RKO (cell line): Measurements from ENCODE around the gene ACTN4.

Source experiments
- DNase-seq: peaks from one replicate; pipeline ENCODE4 v3.0.0-alpha.2; 2016; ENCODE audit warnings: low spot score

Gene ACTN4

DNA sequence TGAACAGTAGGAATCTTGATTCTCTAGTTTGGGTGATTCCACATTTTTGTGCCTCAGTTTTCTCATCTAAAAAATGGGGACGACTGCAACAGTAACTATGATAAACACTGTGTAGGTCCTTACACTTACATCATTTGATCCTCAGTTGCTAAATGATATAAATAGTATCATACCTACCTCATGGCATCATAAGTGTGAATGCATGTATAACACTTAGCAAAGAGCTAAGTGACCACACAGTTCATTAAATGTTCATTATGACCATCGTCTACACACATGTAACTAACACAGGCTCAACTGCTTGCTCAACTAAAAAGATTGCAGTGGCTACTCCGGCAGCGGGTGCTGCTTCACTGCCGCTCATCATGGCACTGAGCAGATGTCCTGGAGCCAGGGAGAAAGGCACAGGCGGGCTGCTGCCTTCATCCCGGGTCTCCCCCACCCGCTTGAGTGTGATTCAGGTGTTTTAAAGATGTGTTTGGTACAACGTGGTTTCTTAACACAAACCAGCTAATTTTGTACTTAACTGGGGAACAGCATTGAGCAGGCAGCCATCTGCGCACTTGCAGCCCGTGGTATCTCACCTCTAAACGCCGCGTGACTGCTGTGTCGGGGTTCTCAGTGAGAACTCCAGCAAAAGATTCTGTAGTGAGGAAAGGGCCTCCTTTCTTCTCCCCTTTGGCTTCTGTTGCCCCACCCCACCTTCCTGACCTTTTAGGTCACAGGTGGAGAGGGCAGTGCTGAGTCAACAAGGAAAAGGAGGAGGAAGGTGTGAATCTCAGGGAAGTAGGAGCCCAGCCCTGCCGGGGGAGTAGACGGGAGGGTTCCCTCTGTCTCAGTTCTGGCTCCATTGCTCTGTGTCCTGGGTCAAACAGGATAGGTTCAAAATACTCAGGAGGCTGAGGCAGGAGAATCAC lies 11.7 kb upstream of the ACTN4 start:
- DNase-seq = no peak

DNA sequence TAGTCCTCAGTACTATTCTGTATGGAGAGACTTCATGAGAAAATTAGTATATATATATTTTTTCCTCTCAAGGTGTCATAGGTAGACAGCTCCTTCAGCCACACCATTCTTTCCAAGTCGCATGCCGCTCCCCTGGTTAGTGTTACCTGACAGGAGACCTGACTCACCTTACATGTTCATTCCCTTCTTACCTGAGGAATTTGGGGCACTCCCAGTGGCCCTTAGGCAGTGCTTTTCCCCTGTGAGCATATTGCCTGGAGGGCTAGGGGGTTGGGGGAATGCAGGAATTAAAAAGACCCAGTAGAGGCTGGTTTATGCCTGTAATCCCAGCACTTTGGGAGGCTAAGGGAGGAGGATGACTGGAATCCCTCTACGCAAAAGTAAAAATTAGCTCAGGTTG lies 9.0 kb upstream of the ACTN4 start:
- no peak for DNase-seq

GRCh38 chr19:38639679-38640078 lies 7.8 kb upstream of the ACTN4 start:
- no peak for DNase-seq

GRCh38 chr19:38640368-38640767 lies 7.1 kb upstream of the ACTN4 start:
- no peak for DNase-seq

GRCh38 chr19:38642176-38642575 lies 5.3 kb upstream of the ACTN4 start:
- no peak for DNase-seq

- DNase-seq = no peak
These were observed 2.7 kb upstream of the ACTN4 start for GRCh38 chr19:38644719-38645118.

GRCh38 chr19:38647966-38648768 lies 718 bp downstream of the ACTN4 start:
- no peak for DNase-seq

GRCh38 chr19:38648769-38649304 lies 1.4 kb downstream of the ACTN4 start:
- no peak for DNase-seq

- peak; percentile 20 for DNase-seq
These were observed 2.1 kb downstream of the ACTN4 start for GRCh38 chr19:38649305-38650171.

GRCh38 chr19:38650172-38650775 lies 2.8 kb downstream of the ACTN4 start:
- DNase-seq = no peak

DNA sequence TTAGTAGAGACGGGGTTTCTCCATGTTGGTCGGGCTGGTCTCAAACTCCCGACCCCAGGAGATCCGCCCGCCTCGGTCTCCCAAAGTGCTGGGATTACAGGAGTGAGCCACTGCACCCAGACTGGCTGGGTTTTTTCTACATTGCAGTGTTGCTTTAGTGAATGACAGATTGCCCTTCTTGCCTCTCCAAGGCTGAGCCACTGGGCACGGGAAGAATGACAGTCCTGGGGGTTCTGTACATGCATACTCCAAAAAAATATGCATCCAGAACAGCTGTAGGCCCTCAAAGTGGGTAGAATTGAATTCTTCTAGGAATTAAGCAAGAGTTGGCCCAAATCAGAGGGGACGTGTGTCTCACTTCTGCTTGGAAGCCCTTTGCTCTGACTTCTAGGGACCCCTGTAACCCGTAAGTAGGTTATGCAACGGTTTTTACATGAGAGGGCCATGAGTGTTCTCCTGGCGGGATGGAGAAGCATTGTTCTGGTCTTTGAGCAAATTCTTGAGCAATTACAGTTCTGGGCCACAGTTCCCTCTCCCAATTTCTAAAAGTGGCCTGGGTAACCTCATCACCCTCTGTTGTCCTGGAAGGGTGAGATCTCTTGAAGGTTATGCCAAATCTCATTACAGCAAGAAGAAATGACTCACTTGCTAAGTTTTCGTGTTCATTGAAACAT lies 3.6 kb downstream of the ACTN4 start:
- DNase-seq = peak; percentile 73

DNA sequence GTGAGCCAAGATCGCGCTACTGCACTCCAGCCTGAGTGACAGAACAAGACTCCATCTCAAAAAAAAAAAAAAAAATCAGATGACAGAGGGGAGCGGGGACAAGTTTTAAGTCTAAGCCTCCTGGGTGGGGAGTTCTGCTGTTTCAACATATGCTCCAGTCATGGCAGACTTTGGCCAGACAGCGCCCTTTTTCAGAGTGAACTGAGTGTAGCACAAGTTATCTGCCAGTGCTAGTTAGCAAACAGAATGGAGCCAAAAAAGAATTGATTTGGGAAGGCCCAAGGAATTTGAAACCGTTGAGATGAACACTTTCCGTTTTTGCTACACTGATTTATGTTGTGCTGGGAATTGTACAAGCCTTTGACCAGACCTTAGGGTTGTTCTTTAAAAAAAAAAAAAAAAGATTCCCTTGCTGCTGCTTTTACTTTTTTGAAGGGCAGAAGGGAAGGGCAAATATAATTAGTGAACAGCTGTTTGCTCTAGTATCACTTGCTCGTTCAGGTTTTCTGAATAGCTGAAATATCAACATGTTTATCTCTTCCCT lies 5.7 kb downstream of the ACTN4 start:
- DNase-seq = no peak

- DNase-seq = no peak
These were observed 7.2 kb downstream of the ACTN4 start for GRCh38 chr19:38654628-38655055.

DNA sequence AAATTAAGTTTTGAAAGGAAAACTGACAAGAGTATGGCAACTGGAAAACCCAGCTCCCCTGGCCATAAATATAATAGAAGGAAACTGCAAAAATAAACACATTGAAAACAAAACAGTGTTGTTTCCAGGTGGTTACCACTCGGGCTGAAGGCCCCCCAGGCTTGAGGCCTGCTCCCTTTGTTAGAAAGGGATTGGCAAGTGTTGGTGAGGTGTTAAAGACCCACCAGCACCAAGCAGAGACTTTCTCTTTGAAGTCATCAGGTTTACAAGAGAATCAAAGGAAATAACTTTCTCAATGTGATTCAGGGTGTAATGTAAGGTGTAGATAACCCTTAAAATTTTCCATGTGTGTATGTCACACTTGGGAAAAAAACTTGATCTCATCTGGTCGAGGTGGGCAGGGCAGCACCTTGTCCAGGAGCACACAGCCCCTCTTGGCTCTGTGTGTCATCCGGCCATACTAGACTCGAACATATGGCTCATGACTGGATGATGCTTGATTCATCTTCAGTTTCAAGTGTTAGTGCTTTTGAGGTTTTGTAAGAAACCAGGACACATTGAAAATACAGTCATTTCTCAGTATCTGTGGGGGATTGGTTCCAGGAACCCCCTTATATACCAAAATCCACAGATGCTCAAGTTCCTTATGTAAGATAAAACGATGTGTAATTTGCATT lies 7.8 kb downstream of the ACTN4 start:
- no peak for DNase-seq

DNA sequence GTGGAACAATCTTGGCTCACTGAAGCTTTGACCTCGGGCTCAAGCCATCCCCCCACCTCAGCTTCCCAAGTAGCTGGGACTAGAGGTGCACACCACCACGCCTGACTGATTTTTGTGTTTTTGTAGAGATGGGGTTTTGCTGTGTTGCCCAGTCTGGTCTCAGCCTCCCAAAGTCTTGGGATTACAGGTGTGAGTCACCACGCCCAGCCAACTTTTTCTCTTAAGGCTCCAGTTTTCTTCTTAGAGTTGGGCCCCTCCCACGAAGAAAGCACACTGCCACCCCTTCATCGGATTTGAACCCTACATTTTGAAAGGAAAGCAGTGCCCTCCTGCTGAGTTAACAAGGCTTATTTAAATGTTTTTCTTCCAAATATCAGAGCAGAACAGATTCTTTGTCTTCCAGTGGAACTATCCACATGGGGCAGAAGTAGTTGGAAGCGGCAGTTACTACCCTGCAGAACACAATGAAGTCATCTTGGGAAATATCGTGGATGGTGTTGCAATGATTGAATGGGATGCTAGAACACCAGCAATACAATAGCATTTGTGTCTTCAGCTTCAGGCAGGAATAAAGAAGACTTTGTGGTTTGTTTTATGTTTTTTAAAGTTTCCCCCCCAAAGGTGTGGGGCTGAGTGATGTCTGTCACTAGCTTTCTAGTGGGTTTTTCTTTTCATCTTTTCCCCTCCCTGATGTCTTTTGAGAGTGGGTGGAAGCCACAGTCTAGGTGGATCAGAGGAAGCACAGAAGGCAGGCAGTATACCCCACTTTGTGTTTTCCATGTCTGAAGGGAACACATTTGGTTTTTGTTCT lies 8.9 kb downstream of the ACTN4 start:
- DNase-seq = no peak

- DNase-seq = peak; percentile 99
These were observed 10.3 kb downstream of the ACTN4 start for GRCh38 chr19:38657633-38658222.

DNA sequence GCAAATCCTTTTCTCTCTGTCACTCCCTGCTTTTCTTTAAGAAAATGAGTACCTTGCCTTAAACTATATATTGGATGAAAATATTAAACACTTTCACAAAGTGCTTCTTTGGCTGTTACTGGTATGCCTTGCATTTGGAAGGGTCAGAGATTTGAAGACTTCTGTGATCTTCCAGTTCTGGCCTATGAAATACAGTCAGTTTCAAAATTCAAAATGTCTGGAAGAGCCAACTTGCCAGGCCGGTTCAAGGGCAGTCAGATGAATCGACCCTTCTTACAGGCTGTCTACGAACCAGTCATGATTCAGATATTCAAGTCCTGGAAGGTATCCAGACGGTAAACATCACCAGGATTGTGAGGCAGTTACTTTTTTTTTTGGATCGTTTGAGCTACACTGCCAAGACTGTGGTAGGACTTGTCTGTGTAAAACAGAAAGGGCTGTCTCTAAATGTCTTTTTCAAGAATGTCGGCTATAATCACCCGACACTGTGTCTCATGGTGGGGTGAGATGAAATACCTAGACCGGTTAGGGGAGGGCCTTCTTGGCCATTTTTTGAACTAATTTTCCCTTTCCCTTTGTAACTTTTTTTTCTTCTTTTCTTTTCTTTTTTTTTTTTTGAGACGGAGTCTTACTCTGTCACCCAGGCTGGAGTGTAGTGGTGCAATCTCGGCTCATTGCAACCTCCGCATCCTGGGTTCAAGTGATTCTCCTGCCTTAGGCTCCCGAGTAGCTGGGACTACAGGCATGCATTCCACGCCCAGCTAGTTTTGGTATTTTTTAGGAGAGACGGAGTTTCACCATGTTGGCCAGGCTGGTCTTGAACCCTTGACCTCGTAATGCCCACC lies 11.2 kb downstream of the ACTN4 start:
- DNase-seq = peak; percentile 93

DNA sequence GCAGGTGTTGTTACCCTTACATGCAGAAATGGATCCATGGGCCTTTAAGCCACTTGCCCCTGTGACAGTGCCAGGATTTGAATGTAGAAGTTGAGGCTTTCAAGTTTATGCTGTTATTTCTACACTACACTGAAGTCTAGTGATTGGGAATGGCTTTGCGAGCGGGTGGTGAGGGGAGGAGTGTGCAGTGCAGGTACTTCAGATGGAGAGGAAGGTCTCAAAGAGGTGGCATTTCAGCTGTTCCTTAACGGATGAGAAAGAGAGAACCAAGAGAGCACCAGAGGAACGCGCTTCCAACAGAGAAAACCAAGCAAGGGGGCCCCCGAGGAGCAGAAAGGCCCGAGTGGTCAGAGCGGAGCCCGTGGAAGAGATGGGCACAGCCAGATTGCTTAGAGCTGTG lies 13.3 kb downstream of the ACTN4 start:
- DNase-seq = no peak
